ENCODE data around the gene LAD1.

Gene LAD1

DNA sequence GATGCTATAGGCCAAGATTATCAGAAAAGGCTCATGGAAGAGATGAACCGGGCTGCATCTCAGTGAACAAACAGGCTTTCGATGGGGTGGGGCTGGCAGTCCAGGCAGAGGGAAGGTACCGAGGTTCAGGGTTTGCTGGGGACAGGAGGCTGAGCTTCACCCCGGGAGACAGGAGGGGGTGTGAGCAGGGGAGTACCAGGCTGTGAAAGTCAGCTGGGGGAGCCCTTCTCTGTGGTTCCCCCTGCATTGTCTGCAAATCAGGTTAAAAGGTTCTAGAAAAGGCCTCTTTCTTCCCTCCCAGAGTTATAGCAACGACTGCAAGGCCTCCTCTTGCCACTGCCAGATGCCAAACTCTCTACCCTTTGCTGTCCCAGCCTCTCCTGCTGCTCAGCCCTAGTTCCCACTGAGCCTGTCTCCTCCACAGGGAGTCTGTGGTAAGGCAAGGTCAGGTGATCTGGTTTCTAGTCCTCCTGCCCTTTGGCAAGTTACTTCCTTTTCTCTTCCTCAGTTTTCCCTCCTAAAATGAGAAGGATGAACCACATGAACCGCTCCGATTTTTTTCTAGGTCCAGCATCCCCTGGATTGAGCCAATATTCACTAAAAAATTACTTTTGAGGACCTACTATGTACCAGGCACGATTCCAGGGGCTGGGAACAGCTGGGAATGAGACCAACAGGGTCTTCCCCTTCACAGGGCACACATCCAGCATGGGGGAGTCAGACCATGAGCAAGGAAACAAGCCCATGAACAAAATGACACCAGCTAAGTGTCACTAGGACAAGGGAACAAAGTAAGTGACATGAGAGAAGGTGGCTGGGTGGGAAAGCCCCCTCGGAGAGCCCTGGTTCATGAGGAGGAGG lies 7.2 kb downstream of the LAD1 start:
- no peak for DNase-seq (ENCODE audit: low spot score)

DNA sequence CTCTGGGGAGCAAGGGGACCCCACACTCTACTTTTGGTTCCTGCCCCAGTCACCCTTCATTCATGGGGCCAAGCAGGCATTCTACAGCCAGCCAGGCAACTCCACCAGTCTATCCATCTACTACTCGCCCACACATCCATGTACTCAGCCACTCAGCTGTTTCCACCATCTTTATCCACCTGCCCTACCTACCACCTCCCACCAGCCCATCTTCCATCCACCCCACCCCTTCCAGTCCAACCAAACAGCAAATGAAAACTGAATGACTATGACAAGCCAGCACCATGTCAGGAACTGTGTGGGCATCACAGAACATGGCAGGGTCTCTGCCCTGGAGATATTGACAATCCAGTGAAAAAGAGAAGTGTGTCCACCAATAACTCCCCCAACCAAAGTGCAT lies 7.9 kb downstream of the LAD1 start:
- no peak for DNase-seq (ENCODE audit: low spot score)

DNA sequence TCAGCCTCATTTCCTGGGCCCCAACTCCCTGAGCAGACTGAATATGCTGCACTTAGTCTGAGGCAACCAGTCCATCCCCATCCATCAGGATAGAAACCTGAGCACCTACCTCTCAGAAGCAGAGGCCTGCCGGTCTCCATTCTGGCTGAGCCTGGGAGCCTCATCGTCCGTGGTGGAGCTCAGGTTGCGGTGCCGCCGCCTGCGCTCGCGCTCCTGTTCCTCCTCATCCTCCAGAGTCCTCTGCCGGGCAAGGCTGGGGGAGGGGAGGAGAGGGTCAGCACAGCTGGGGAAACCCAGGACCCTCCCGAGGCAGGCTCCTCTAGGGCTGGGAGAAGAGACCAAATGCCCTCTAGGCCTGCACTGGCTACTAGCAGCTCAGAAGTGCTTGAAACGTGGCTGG lies 10.1 kb downstream of the LAD1 start:
- DNase-seq (ENCODE audit: low spot score) = no peak

DNA sequence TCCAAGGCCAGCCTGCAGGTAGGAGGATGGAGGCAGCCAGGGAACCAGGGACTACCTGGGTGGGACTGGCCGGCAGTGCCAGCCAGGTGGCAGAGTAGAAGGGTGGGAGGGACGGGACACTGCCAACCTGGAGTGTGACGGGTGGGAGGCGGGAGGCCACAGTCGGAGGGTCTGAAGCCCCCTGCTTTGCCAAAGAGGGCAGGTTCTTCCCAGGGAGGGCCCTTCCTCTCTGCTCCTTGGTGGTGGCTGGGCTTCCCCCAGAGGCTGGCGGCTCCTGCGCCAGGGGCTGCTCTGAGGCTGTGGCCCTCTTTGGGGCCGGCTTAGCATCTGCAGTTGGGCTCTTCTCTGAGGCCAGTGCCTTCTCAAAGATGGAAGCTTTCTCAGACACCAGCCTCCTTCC lies 12.9 kb downstream of the LAD1 start:
- DNase-seq (ENCODE audit: low spot score) = no peak

DNA sequence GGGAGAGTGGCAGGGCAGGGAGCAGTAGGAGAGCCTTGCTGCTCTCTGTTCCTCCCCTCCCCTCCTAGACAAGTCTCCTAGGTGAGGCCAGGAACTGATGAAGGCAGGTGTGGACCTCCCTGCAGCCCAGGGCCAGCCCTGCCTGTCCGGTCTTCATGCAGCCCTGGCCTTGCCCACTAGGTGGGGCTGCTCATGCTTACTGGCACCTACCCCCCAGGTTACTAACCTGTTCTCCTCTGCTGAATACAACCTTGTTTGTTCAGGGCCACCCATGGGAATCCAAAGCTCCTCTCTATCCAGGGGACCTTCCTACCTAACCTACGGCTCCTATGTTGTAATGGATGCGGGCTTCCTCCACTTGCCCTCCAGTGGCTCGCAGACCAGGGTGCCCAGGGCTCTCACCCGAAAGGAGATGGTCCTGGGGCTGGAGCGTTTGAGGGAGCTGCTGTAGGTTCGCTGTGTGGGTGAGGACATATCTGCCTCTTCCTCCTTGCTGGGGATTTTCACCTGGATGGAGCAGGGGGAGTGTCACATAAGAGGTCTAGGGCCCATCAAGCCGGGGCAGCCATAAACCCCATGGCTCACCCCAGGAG lies 13.7 kb downstream of the LAD1 start:
- DNase-seq (ENCODE audit: low spot score) = peak; percentile 30

DNA sequence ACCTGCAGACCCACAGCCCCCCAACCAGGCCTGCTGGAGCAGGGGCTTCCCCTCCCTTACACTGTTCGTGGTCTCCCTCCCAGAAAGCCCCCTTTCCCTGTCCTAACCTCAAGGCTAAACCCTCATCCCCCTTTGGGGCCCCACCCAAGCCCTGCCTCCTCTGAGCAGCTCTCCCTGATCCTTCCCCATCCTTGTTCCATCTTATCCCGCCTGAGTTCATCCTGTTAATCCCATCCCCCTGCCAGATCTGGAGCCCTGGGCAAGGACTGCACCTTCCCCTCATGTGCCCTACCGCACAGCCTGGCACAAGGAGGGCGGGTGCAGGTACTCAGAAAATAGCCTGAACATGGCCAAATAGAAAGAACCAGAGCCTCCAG lies 14.7 kb downstream of the LAD1 start:
- no peak for DNase-seq (ENCODE audit: low spot score)

DNA sequence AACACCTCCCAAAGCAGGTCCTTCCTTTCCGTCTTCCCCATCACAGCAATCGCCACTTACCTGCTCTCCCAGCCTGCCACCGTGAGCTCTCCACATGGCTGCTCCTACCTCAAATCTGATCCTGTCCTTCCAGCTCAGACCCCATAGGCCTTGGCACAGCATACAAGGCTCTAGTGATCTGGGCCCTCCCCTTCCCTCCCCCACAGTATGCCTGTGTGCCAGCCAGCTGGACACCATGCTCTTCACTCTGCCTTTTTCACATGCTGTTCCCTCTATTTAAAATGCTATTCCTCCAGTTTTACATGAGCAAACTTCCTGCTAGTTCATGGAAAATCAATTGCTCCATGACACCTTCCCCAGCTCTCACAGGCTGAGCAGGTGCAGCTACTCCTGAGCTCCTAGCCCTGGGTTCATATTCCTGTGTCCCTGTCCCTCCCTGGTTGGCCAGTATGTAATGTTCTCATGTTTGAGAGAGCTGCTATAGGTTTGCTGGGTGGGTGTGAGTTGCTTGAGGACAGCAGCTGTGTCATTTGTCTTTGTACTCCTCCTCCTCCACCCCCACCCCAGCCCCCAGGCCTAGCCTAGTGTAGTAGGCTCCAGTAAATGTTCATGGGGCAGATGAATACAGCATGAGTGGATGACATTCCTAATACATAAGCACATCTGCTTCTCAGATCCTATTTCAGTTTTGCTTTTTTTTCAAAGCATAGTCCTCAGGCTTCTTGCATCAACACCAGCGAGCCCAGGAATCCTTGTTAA lies 15.3 kb downstream of the LAD1 start:
- peak; percentile 18 for DNase-seq (ENCODE audit: low spot score)

DNA sequence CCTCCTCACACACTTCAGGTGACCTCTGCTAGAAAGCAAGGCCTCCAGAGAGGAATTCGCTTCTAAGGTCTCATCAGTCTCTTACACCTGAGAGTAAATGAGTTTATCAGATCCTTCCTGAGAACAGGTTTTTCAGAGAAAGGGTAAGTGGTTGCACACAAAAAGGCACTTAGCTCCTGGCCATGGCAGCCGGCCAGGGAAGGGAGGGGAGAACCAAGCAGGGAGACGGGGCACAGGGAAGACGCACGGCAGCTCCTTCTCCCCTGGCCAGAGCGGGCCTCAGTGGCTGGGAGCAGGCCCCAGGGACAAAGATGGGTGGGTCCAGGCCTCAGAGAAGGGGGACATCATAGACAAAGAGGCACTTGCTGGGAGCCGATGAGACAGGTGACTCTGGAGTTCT lies 18.0 kb downstream of the LAD1 start:
- DNase-seq (ENCODE audit: low spot score) = no peak

DNA sequence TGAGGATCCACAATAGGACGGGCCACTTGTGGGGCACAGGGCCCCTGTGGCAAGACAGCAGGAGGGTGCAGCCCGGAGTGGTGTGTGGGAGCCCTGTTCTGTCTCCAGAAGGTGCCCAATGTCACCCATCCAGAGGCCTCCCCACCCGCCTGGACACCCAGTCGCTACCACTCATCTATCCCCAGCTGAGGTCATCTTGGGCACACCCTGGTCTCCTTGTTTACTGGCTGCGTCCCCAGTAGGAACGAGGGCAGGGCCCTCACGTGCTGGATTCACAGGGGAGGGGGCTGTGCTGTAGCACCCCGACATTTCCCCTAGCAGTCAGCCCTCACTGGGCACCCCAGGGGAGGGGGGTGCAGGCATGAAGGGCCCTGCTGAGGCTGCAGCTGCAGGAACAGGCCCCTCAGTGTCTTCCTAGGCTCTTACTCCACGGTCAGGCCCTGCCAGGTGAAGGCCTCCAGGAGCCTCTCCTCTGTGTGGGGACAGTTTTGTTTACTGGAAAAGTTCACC lies 19.3 kb downstream of the LAD1 start:
- no peak for DNase-seq (ENCODE audit: low spot score)

DNA sequence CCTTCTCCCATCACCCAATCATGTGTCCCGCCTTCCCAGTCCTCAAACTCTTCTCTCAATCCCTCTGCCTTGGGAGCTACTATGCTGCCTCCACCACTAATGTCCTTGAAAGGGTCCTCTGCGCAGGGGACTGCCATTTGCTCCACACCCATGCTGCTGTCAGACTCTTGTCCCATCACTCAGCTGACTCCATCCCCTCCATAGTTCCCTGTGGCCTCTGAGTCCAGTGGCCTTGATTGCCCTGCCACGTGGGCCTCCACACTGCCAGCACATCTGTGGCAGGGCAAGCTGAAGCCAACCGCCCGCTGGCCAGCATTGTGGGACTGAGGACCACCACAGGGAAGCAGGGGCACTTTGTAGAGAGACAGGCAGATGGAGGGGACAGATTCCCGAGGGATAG lies 20.3 kb downstream of the LAD1 start:
- no peak for DNase-seq (ENCODE audit: low spot score)

DNA sequence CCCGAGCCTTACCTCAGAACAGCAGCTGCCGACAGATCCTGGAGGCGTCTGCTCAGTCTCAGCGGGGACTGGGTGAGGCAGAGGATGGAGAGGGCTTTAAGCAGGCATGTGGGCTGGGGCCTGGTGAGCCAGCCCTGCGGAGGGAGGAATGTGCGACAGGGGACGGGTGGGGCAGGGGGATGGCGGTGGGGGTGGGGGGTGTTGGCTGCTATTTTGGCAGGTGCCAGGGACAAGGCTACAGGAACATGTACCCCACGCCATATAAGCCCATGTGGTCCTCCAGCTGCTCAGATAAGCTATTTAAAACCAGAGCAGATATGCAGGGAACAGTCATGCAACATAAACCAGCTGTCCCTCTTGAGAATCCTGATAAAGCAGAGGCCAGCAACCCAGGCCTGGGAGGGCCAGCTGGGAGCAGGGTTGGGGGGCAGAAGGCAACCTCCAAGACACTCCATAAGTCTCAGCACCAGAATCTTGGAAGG lies 21.5 kb downstream of the LAD1 start, which contains the start of gene TNNT2:
TNNT2 (minus strand) TSS at position 70 of the 482 bp plus-strand sequence. CDS start 4,426 bp downstream, outside the sequence.
- no peak for DNase-seq (ENCODE audit: low spot score)

DNA sequence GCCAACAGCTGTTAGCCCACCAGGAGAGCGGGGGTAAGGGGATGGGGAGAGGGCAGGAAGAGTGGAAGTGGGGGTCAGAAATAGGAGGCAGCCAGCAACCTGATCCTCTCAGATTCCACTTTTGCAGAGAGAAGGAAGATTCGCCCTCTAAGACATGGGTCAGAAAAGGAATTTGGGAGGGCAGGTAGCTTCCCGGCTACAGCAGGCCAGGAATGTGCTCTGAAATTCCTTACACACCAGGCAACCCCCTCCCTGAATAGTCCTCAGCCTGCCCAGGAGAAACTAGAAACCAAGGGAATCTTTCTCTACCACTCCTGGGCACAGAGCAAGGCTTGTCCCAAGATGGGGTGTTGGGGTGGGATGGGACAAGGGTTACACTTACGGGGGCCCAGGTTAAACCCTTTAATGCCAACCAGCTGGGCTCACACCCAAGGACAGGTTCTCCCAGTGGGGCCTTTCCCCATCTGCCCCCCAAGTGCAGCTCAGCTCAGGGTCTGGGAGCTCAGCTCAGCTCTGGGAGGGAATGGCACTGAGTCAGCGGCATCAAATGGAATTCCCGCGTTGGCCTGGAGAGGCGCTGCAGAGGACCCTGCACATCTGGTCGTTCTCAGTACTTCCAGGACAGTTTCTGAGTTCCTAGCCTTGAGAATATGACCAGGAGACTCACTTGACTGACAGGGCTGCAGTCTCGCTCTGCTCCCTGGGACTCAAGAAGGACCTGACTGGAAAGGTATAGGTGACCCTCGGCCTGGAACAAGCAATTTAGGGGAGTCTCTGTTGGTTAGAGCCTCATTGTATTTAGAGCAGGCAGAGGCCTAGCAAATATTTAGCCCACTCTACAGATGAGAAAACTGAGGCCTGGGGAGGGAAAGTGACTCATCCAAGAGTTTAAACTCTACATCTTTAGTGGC lies 22.4 kb downstream of the LAD1 start:
- DNase-seq (ENCODE audit: low spot score) = no peak

DNA sequence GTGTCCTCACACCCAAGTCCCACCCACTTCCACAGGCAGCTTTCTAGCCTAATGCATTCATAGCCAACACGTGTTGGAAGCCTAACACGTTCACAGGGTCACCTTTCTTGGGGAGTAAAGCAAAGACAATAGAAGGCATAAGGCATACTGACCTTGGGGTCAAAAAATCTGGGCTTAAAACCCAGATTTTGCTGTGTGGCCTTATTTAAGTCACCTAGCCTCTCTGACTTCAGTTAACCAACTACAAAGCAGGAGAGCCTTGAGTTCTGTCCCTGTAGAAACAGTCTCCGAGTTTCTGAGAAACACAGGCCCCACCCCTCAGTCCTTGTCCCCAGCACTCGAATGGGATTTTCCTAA lies 23.0 kb downstream of the LAD1 start:
- no peak for DNase-seq (ENCODE audit: low spot score)

DNA sequence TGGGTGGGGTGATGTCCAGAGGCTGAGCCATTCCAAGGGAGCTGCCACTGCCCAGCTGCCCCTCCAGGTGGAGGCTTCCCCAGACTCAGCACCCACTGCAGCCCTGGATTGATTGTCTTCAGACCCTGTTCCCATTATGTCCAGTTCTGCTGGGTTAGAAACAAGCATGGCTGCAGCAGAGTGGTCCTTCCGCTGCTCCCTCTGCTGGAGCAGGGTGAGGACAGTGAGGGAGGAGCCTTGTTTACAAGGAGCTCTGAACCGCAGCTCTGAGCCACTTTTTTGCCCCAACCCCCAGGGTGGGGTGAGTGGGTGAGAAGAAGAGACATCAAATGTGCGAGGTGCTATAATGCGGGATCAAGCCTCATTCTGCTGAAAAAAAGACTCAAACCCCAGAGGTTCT lies 24.0 kb downstream of the LAD1 start:
- DNase-seq (ENCODE audit: low spot score) = no peak

DNA sequence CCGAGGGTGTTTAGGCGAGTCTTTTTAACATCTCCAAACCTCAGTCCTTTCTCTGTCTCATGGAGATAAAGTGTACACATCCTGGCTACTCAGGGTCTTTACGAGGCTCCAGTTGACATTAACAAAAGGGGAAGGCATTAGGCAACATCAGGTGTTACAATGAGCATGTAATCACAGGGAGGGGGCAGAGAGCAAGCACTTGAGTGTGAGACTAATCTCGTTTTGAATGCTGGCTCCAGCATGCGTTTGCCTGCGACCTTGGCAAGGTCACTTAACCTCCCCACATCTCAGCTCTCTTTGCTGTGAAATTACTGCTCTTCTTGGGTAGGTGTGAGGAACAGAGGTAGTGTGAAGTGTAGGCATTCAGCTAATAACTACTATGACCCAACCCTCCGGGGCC lies 24.8 kb downstream of the LAD1 start:
- no peak for DNase-seq (ENCODE audit: low spot score)

DNA sequence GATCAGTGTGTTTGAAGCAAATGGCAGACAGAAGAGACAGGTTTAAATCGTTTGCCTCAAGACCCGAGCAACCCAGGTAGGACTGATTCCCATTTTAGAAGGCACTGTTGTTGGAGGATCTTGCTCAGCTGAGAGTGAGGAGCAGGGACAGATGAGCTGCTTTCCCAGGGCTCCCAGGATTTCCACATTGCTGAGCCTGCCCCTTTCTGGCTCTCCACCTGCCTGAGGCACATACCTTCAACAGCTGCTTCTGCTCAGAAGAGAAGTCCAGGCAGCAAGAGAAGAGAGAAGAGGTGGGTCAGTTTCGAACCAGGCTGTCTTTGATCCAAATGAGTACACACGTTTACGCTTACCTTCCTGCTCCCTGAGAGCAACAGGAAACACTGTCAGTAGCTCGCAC lies 27.3 kb downstream of the LAD1 start:
- no peak for DNase-seq (ENCODE audit: low spot score)

DNA sequence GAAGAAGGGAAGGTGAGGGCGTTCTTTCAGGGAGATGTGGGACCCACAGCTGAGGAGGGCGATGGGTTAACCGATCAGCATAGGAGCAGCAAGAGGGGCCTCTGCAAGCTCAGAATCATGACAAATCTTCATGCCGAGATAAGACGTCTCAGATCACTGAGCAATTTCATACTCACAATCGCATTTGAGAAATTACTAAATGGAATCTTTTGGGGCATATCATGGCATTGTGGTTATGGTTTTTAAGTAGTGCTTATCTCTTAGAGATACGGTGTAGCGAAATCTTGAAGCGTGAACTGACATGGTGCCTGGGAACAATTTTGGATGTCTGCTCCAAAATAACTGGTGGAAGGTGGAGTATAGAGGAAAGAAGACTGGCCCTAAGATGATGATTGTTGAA lies 27.8 kb downstream of the LAD1 start:
- DNase-seq (ENCODE audit: low spot score) = no peak

DNA sequence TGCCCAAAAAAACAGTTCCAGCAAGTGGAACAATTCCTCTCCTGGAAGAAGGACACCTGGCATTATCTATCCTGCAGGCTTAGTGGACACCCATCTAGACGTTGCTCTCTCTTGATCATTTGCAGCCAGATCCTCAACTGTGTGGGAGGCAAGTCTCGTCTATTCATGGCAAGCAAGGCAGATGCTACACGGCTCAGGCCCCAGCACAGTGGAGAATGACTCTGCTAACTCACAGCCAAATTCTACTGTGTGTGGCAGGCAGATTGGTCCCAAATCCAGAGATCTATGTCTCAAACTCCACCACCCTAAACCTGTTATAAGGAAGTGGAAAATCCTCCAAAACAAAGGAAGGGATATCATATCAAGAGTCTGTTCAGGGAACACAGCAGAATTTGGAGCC lies 28.6 kb downstream of the LAD1 start:
- no peak for DNase-seq (ENCODE audit: low spot score)

DNA sequence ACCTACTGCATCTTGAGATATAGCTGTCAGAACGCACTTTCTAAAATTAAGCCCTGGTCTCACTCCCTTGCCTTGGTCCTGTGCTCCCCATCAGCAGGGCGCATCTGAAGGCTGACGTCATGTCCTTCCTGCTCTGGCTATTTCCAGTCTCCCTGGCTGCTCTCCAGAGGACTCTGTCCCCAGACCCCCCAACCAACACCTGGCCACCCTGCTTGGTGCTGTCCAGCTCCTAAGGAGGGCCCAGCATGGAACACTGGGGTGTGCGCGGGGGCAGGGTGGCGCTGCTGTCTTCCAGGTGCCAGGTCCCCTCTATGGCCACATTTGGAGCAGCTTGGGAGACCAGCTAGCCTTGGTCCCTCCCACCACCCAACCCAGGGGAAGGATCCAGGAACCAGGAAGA lies 29.9 kb downstream of the LAD1 start:
- DNase-seq (ENCODE audit: low spot score) = peak; percentile 34

DNA sequence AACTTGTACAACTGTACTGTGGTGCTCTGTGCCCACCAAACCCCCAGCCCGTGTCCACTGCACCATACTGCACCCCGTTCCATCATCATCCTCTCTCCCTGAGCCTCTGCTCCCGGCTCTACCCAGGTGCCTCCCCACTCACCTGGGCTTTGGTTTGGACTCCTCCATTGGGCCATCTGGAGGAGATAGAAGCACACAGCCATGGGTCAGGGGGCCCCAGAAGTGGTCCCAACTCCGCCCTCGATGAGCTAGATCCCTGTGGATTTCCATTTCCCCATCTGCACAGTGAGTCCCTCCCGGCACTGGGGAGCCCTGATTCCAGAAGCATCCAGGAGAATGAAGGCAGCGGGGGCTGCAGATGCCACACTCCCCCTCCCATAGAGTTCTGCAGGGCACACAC lies 32.4 kb downstream of the LAD1 start:
- no peak for DNase-seq (ENCODE audit: low spot score)

DNA sequence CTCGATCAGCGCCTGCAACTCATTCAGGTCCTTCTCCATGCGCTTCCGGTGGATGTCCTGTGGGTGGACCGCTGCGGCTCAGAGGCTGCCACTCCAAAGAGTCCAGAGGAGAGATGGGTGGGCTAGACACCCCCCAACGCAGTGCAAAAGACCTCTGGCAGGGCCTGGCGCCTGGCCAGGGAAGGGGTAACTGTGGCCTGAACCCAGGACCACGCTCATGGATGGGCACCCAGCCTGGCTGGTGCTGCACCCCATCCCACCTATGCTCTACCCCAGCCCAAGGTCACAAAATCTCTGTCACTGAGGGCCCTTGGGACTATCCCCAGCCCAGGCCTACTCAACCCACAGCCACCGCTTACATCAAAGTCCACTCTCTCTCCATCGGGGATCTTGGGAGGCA lies 33.9 kb downstream of the LAD1 start:
- DNase-seq (ENCODE audit: low spot score) = no peak

DNA sequence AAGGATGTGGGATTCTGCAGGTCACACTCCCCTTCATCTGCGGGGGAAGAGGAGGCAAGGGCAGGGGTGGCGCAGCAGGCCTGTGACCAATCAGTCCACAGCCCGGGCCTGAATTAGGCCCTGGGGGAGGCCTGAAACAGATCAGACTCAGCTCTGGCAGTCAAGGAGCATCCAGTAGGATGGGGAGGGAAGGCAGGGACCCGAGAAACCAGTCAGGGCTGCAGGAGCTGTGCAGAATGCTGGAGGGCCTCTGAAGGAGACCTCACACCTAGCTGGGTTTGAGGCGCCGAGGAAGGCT lies 34.4 kb downstream of the LAD1 start:
- DNase-seq (ENCODE audit: low spot score) = no peak

All from kidney capillary endothelial cell (primary cell).